Endothelial cell of umbilical vein (primary cell): ENCODE results near the gene CCDC57. TPM values are rescaled to one million over a fixed set of nuclear protein-coding genes. Genes with fewer than 3 reads are reported as not detected.
A peak's percentile ranks its signal among the peaks of the same experiment; 100 is the strongest.

ENCODE experiments used
- BruUV-seq: library from RNA; stranded (reverse); fragments of 400-500 nt; replicated peaks from 2 replicates; lab custom pipeline; 2021; lab: Mats Ljungman, UMichigan
- CTCF ChIA-PET: fragments of 300-600, 350-600 bp; sonication (Branson Sonifier 250); formaldehyde crosslinking; loops from one replicate; lab custom pipeline; 2021; ENCODE audit warnings: antibody characterized with exemption, inconsistent platforms; lab: Charles Lee
- POLR2A ChIA-PET: fragments of 300-600, 350-600 bp; sonication (Branson Sonifier 250); formaldehyde crosslinking; loops from one replicate; lab custom pipeline; 2021; ENCODE audit warnings: antibody characterized with exemption, inconsistent platforms; lab: Charles Lee
- DNase-seq: peaks from one replicate; pipeline ENCODE4 v3.0.0-alpha.2; 2011; ENCODE audit warnings: low read depth, low spot score
- FAIRE-seq: peaks from 2 replicates; lab custom pipeline; 2011; peaks lifted over from hg19 to GRCh38; lab: Jason Lieb, UNC
- H2AFZ ChIP-seq: 2 replicates; pipeline ENCODE4 v1.6.0; 2012; ENCODE audit warnings: low read depth, low read length, control low read depth, inconsistent platforms
- H3K27ac ChIP-seq: 2 replicates; pipeline ENCODE4 v1.5.1; 2011; ENCODE audit warnings: low read depth, mild to moderate bottlenecking, control low read depth, low read length, moderate library complexity; ENCODE audit not compliant: insufficient read depth
- H3K27me3 ChIP-seq, 2 experiments: 2 replicates each; pipeline versions ENCODE4 v1.6.0 to v1.6.1; 2011; ENCODE audit warnings: low read length in 2 of 2, mixed read lengths in 1 of 2; ENCODE audit not compliant: control insufficient read depth in 2 of 2, insufficient read depth in 2 of 2
- H3K36me3 ChIP-seq, 2 experiments: 2 replicates in 1 of 2; 3 replicates in 1 of 2; pipeline ENCODE4 v1.5.1; 2011; ENCODE audit warnings: low read length in 2 of 2, mild to moderate bottlenecking in 1 of 2, moderate library complexity in 1 of 2; ENCODE audit not compliant: control insufficient read depth in 2 of 2, insufficient read depth in 2 of 2; ENCODE audit errors: extremely low read depth in 1 of 2
- H3K4me1 ChIP-seq: 3 replicates; pipeline ENCODE4 v1.5.1; 2011; ENCODE audit warnings: mild to moderate bottlenecking, low read length; ENCODE audit not compliant: control insufficient read depth, insufficient read depth; ENCODE audit errors: extremely low read depth
- H3K4me2 ChIP-seq: 2 replicates; pipeline ENCODE4 v1.6.1; 2011; ENCODE audit warnings: low read length, control low read depth, mixed read lengths; ENCODE audit not compliant: insufficient read depth
- H3K4me3 ChIP-seq, 3 experiments: fragments of 200-600 bp in 1 of 3; sonication (generic), shearing (Covaris generic) in 1 of 3; replicated peaks in 1 of 3; 2 replicates each; pipeline ENCODE4 v1.5.1; 2011 to 2016; ENCODE audit warnings: control low read depth in 3 of 3, low read length in 3 of 3, mild to moderate bottlenecking in 2 of 3, inconsistent platforms in 1 of 3, low read depth in 1 of 3, moderate library complexity in 1 of 3; ENCODE audit not compliant: insufficient read depth in 1 of 3
- H3K79me2 ChIP-seq: 2 replicates; pipeline ENCODE4 v1.6.0; 2012; ENCODE audit warnings: low read length, inconsistent platforms; ENCODE audit not compliant: control insufficient read depth, insufficient read depth
- H3K9ac ChIP-seq: replicated peaks from 2 replicates; pipeline ENCODE3; 2011; ENCODE audit warnings: low read length, control low read depth; ENCODE audit not compliant: insufficient read depth; ENCODE audit errors: extremely low read depth
- H3K9me1 ChIP-seq: replicated peaks from 3 replicates; pipeline ENCODE4 v1.6.0; 2011; ENCODE audit warnings: mild to moderate bottlenecking, low read length; ENCODE audit not compliant: control insufficient read depth, insufficient read depth; ENCODE audit errors: extremely low read depth
- H3K9me3 ChIP-seq: replicated peaks from 2 replicates; pipeline ENCODE4 v1.5.1; 2012; ENCODE audit warnings: low read length, inconsistent platforms; ENCODE audit not compliant: control insufficient read depth, insufficient read depth
- H4K20me1 ChIP-seq: replicated peaks from 2 replicates; pipeline ENCODE3; 2011; ENCODE audit warnings: mild to moderate bottlenecking, low read length; ENCODE audit not compliant: control insufficient read depth, insufficient read depth; ENCODE audit errors: extremely low read depth
- EZH2 ChIP-seq: IDR thresholded peaks from 2 replicates; pipeline ENCODE4 v1.6.1; 2012; ENCODE audit warnings: borderline replicate concordance, low read depth, mild to moderate bottlenecking, moderate library complexity, low read length, inconsistent platforms; ENCODE audit not compliant: severe bottlenecking
- FOS ChIP-seq: IDR thresholded peaks from 2 replicates; pipeline ENCODE4 v1.6.1; 2011; ENCODE audit warnings: mild to moderate bottlenecking, low read length, moderate library complexity, borderline replicate concordance; ENCODE audit not compliant: insufficient read depth
- GATA2 ChIP-seq: IDR thresholded peaks from 2 replicates; pipeline ENCODE4 v1.7.0; 2011; ENCODE audit warnings: low read depth, mild to moderate bottlenecking, moderate library complexity, mixed read lengths, low read length; ENCODE audit not compliant: insufficient read length, insufficient read depth
- JUN ChIP-seq: IDR thresholded peaks from 2 replicates; pipeline ENCODE4 v1.6.1; 2011; ENCODE audit warnings: borderline replicate concordance, low read depth; ENCODE audit not compliant: insufficient read length, insufficient read depth
- MYC ChIP-seq: IDR thresholded peaks from one replicate; pipeline ENCODE4 v1.6.1; 2011; ENCODE audit warnings: mild to moderate bottlenecking, low read depth, low read length
- POLR2A ChIP-seq: IDR thresholded peaks from 2 replicates; pipeline ENCODE4 v1.6.1; 2012; ENCODE audit warnings: low read depth, mild to moderate bottlenecking, control low read depth, low read length
- POLR2AphosphoS5 ChIP-seq: IDR thresholded peaks from 2 replicates; pipeline ENCODE4 v1.6.1; 2012; ENCODE audit warnings: low read depth, mild to moderate bottlenecking, control low read depth, low read length, moderate library complexity; ENCODE audit not compliant: insufficient read depth
- dilution Hi-C: fragments of 300-500 bp; cut with MboI; formaldehyde crosslinking; loops from one replicate; pipeline ENCODE4 v1.15.0; 2019; ENCODE audit warnings: low sequenced_read_pairs; ENCODE audit not compliant: extremely low pct_ligation_motif_present
- intact Hi-C: fragments of 100-400 bp; cut with micrococcal nuclease; formaldehyde crosslinking; loops from one replicate; pipeline ENCODE4 v1.10.0; 2022
- polyA plus RNA-seq, 4 experiments: library from polyadenylated mRNA; depleted of rRNA in 3 of 4; stranded (reverse) in 3 of 4; unstranded in 1 of 4; fragments of >200 nt; gene quantifications; 2 replicates each; pipeline versions ENCODE4 v1.2.1 to v1.2.3, GENCODE V29; 2011 to 2012; ENCODE audit warnings: missing spikeins in 1 of 4
- total RNA-seq: library from RNA; stranded (reverse); gene quantifications from 2 replicates; pipeline ENCODE4 v1.2.3, GENCODE V29; 2021
- TF ChIP-seq, protein P1 (sequence below): IDR thresholded peaks from 2 replicates; pipeline ENCODE4 v1.6.1; 2011; ENCODE audit not compliant: insufficient read depth, insufficient read length
- TF ChIP-seq, protein P2 (sequence below), 2 donors: IDR thresholded peaks; 1 replicate in 1 of 2; 2 replicates in 1 of 2; pipeline ENCODE4 v1.5.1; 2011; ENCODE audit warnings: low read length in 2 of 2, mild to moderate bottlenecking in 2 of 2, moderate library complexity in 2 of 2, control low read depth in 1 of 2, inconsistent platforms in 1 of 2, low read depth in 1 of 2; ENCODE audit not compliant: insufficient read depth in 1 of 2; ENCODE audit errors: extremely low read depth in 1 of 2

Gene CCDC57
- total and polyA plus RNA-seq, 2 donors (not counting 3 experiments of a cell fraction or from before 2014, with no cell fraction given) = 18.6 to 31.6 TPM

DNA sequence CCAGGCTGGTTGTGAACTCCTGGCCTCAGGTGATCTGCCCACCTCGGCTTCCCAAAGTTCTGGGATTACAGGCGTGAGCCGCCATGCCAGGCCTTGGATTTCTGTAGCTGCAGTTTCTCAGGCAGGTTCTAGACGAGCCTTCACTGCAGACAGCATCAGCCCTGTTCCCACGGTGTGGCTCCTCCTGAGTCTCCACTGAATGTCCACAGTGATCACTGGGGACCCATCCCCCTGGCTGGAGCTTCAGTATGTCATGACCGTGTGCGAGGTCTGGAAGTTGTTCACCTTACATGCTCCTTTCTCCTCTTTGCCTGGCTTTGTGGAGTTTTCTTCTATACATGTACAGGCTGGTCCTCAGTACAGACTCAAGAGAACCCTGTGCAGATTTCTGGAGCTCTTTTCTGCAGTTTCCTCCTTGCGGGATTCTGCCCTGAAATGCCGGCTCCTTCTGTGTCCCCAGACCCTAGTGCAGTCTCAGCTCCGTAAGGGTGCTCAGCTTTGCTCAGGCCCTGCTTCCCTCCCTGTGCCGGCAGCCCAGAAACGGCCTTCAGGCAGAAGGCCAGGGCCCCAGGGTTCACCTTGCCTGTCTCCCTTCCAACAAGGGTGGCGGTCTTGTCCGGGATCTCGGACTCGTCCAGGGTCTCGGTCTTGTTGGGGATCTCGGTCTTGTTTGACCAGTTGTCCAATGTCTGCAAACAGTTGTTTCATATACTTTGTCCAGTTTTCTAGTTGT, 100.3 kb downstream of the CCDC57 start:
- dilution Hi-C loops = no loop called here
- no TSS peak for BruUV-seq

DNA sequence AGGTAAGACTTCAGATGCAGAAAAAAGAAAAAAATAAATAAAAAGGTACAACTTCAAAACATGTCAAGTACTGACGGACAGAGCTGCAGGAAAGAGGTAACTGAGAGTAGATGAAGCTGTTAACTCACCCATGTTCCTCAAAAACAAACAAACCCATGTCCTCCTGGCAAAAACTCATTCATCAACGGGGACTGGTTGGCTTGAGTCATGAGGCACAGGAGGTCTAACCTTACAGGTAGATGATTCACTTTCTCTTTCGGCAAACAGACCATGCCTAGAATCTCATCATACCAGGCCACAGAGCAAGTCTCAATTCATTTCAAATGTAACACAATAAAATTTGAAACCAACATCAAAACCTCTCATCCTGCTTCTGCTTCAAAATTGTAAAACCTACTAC, 102.3 kb downstream of the CCDC57 start:
- Histone ChIP-seq H2AFZ (no peak overlapping the region), H3K4me2 (no peak overlapping the region), H3K9me1 (no peaks in the 10 kb centered on the region), H3K4me3 (no peak overlapping the region), H3K79me2 (no peaks in the 10 kb centered on the region), H3K9ac (no peak overlapping the region), H3K9me3 (no peaks in the 10 kb centered on the region), H3K36me3 (no peaks in the 10 kb centered on the region), H3K27ac (no peak overlapping the region), H3K4me1 (peaks cover 10% of the 10 kb centered on the region), H3K27me3 (no peaks in the 10 kb centered on the region), H4K20me1 (no peaks in the 10 kb centered on the region)
- DNase-seq (no peak), FAIRE-seq (peak; percentile 24)
- dilution Hi-C loops (no loop called here), intact Hi-C loops (no loop called here)
- ChIA-PET POLR2A (no interaction called here), CTCF (no interaction called here)
- no peak for TF ChIP-seq EZH2
- TF ChIP-seq MYC = no peak
- TF ChIP-seq, protein P1, sequence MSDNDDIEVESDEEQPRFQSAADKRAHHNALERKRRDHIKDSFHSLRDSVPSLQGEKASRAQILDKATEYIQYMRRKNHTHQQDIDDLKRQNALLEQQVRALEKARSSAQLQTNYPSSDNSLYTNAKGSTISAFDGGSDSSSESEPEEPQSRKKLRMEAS = no peak
- TF ChIP-seq, protein P2, sequence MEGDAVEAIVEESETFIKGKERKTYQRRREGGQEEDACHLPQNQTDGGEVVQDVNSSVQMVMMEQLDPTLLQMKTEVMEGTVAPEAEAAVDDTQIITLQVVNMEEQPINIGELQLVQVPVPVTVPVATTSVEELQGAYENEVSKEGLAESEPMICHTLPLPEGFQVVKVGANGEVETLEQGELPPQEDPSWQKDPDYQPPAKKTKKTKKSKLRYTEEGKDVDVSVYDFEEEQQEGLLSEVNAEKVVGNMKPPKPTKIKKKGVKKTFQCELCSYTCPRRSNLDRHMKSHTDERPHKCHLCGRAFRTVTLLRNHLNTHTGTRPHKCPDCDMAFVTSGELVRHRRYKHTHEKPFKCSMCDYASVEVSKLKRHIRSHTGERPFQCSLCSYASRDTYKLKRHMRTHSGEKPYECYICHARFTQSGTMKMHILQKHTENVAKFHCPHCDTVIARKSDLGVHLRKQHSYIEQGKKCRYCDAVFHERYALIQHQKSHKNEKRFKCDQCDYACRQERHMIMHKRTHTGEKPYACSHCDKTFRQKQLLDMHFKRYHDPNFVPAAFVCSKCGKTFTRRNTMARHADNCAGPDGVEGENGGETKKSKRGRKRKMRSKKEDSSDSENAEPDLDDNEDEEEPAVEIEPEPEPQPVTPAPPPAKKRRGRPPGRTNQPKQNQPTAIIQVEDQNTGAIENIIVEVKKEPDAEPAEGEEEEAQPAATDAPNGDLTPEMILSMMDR (IDR thresholded peaks at IDR 0.05; ENCODE audit: extremely low read depth in 1 of 2, insufficient read depth in 1 of 2, low read depth in 1 of 2, low read length in 2 of 2) = no peak
- no peak for TF ChIP-seq GATA2
- no peak for TF ChIP-seq POLR2AphosphoS5
- no peak for TF ChIP-seq POLR2A
- TF ChIP-seq JUN = no peak
- no peak for TF ChIP-seq FOS
- no TSS peak for BruUV-seq

More for the DNA sequence above, 100.3 kb downstream of the CCDC57 start:
- Histone ChIP-seq H3K4me1 (no peaks in the 10 kb centered on the region), H3K4me3 (no peak overlapping the region), H3K79me2 (no peaks in the 10 kb centered on the region), H4K20me1 (no peaks in the 10 kb centered on the region), H3K27me3 (no peaks in the 10 kb centered on the region), H3K9me1 (no peaks in the 10 kb centered on the region), H3K9ac (no peak overlapping the region), H3K4me2 (no peak overlapping the region), H3K9me3 (no peaks in the 10 kb centered on the region), H2AFZ (no peak overlapping the region), H3K36me3 (no peaks in the 10 kb centered on the region), H3K27ac (no peak overlapping the region)
- no peak for FAIRE-seq
- CTCF ChIA-PET = interaction anchor here (0.9 kb wide), 1 partner anchor 14 kb away, joined by 4 read pairs; the partner anchor contains the start of gene FASN
- DNase-seq = no peak
- POLR2A ChIA-PET = no interaction called here
- intact Hi-C loops = no loop called here
- TF ChIP-seq POLR2A = no peak
